Karpas-422 (cell line): ENCODE measurements around the gene CNTNAP2. TPM values are rescaled to one million over a fixed set of nuclear protein-coding genes. Genes with fewer than 3 reads are reported as not detected.

Experiments used
- DNase-seq: peaks from one replicate; pipeline ENCODE4 v3.0.0-alpha.2; 2015
- H2AFZ ChIP-seq: fragments of 200-600 bp; sonication (generic); 2 replicates; pipeline ENCODE4 v1.6.1; 2014; ENCODE audit warnings: antibody characterized with exemption, low read length, mixed read lengths
- H3K27ac ChIP-seq: fragments of 200-600 bp; sonication (generic); 2 replicates; pipeline ENCODE4 v1.5.1; 2014; ENCODE audit warnings: mild to moderate bottlenecking, low read length, moderate library complexity
- H3K27me3 ChIP-seq: fragments of 200-600 bp; sonication (generic); 2 replicates; pipeline ENCODE4 v1.6.1; 2014; ENCODE audit warnings: low read length, mixed read lengths
- H3K36me3 ChIP-seq: fragments of 200-600 bp; sonication (generic); 2 replicates; pipeline ENCODE4 v1.6.1; 2014; ENCODE audit warnings: low read length, mixed read lengths; ENCODE audit not compliant: insufficient read depth
- H3K4me1 ChIP-seq: fragments of 200-600 bp; sonication (generic); 2 replicates; pipeline ENCODE4 v1.6.1; 2014; ENCODE audit warnings: mild to moderate bottlenecking, low read length, mixed read lengths
- H3K4me2 ChIP-seq: fragments of 200-600 bp; sonication (generic); 2 replicates; pipeline ENCODE4 v1.6.1; 2014; ENCODE audit warnings: low read length, low read depth, mild to moderate bottlenecking; ENCODE audit not compliant: poor library complexity, severe bottlenecking
- H3K4me3 ChIP-seq: fragments of 200-600 bp; sonication (generic); 2 replicates; pipeline ENCODE4 v1.5.1; 2014; ENCODE audit warnings: mild to moderate bottlenecking, antibody characterized with exemption, low read length, mixed read lengths
- H3K79me2 ChIP-seq: fragments of 200-600 bp; sonication (generic); 2 replicates; pipeline ENCODE4 v1.6.1; 2014; ENCODE audit warnings: mild to moderate bottlenecking, low read length, mixed read lengths
- H3K9ac ChIP-seq: fragments of 200-600 bp; sonication (generic); 2 replicates; pipeline ENCODE4 v1.6.0; 2014; ENCODE audit warnings: low read length
- H3K9me2 ChIP-seq: fragments of 200-600 bp; sonication (generic), shearing (Covaris generic); replicated peaks from 2 replicates; pipeline ENCODE4 v1.6.0; 2014; ENCODE audit warnings: mild to moderate bottlenecking, low read length, moderate library complexity; ENCODE audit not compliant: insufficient read depth
- H3K9me3 ChIP-seq: fragments of 300-700, 200-600 bp; sonication (generic); 2 replicates; pipeline ENCODE4 v1.6.1; 2014; ENCODE audit warnings: low read length, mixed read lengths
- H4K20me1 ChIP-seq: fragments of 200-600 bp; sonication (generic); 2 replicates; pipeline ENCODE4 v1.6.1; 2014; ENCODE audit warnings: mild to moderate bottlenecking, antibody characterized with exemption, low read length, low read depth; ENCODE audit not compliant: insufficient read depth
- total RNA-seq: library from RNA; depleted of rRNA; stranded (reverse); fragments of >200 nt; shearing (Covaris generic); gene quantifications from 2 replicates; pipeline ENCODE4 v1.2.3, GENCODE V29; 2014; ENCODE audit warnings: low replicate concordance

The CNTNAP2 gene
- total RNA-seq, 1 experiment from 2014 or later, result not detected

- no peak overlapping the region for H3K9ac ChIP-seq
- H3K79me2 ChIP-seq, result no peaks in the 10 kb centered on the region
- H3K9me3 ChIP-seq, result peaks cover 19% of the 10 kb centered on the region
- H3K4me2 ChIP-seq, result no peak overlapping the region
- H2AFZ ChIP-seq, result no peak overlapping the region
- no peak overlapping the region for H3K27ac ChIP-seq
- H3K4me1 ChIP-seq, result no peaks in the 10 kb centered on the region
- no peak for DNase-seq
- H3K36me3 ChIP-seq, result no peaks in the 10 kb centered on the region
- no peak overlapping the region for H3K4me3 ChIP-seq
- no peaks in the 10 kb centered on the region for H3K9me2 ChIP-seq
- no peaks in the 10 kb centered on the region for H3K27me3 ChIP-seq
- H4K20me1 ChIP-seq, result no peaks in the 10 kb centered on the region
Observed at GRCh38 chr7:146575903-146576302, 459.3 kb downstream of the CNTNAP2 start.

DNA sequence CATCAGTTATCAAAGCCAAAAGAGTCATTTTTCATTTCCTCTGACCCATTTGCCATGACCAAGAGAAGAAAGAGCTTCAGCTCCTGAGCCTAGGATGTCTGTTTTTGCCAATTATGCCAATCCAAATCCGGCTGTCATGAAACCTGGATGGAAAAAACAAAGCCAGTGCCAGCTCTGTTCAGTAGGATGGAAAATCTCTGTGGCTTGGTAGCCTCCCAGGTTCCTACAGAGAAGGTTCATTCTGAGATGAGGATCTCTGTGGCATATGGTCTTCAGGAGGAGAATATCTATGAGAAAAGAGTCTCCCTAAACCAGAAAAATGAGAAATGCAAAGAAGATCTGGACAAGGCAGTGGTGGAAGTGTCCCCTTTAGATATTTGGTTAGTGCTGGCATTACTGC is 475.4 kb downstream of the CNTNAP2 start:
- H3K27ac ChIP-seq, result no peak overlapping the region
- H3K9ac ChIP-seq, result no peak overlapping the region
- no peaks in the 10 kb centered on the region for H3K27me3 ChIP-seq
- peaks cover 18% of the 10 kb centered on the region for H3K9me3 ChIP-seq
- no peak overlapping the region for H2AFZ ChIP-seq
- H3K36me3 ChIP-seq, result no peaks in the 10 kb centered on the region
- no peaks in the 10 kb centered on the region for H3K9me2 ChIP-seq
- H3K79me2 ChIP-seq, result no peaks in the 10 kb centered on the region
- no peak overlapping the region for H3K4me2 ChIP-seq
- no peaks in the 10 kb centered on the region for H3K4me1 ChIP-seq
- H3K4me3 ChIP-seq, result no peak overlapping the region
- no peak for DNase-seq
- H4K20me1 ChIP-seq, result no peaks in the 10 kb centered on the region

GRCh38 chr7:146606628-146607027 is 490.0 kb downstream of the CNTNAP2 start:
- Histone ChIP-seq H3K4me2 (no peak overlapping the region), H3K4me3 (no peak overlapping the region), H3K9ac (no peak overlapping the region), H2AFZ (no peak overlapping the region), H3K36me3 (no peaks in the 10 kb centered on the region), H3K9me3 (peaks cover 18% of the 10 kb centered on the region), H4K20me1 (no peaks in the 10 kb centered on the region), H3K79me2 (no peaks in the 10 kb centered on the region), H3K27ac (no peak overlapping the region), H3K9me2 (no peaks in the 10 kb centered on the region), H3K4me1 (no peaks in the 10 kb centered on the region), H3K27me3 (no peaks in the 10 kb centered on the region)
- DNase-seq, result no peak

GRCh38 chr7:146619641-146620040 is 503.0 kb downstream of the CNTNAP2 start:
- H3K4me3 ChIP-seq, result no peak overlapping the region
- no peaks in the 10 kb centered on the region for H3K79me2 ChIP-seq
- no peak overlapping the region for H3K4me2 ChIP-seq
- H3K27ac ChIP-seq, result no peak overlapping the region
- no peaks in the 10 kb centered on the region for H4K20me1 ChIP-seq
- H3K27me3 ChIP-seq, result no peaks in the 10 kb centered on the region
- no peaks in the 10 kb centered on the region for H3K36me3 ChIP-seq
- H3K9me3 ChIP-seq, result peaks cover 23% of the 10 kb centered on the region
- no peak overlapping the region for H2AFZ ChIP-seq
- no peak overlapping the region for H3K9ac ChIP-seq
- no peaks in the 10 kb centered on the region for H3K9me2 ChIP-seq
- H3K4me1 ChIP-seq, result no peaks in the 10 kb centered on the region
- DNase-seq, result no peak

DNA sequence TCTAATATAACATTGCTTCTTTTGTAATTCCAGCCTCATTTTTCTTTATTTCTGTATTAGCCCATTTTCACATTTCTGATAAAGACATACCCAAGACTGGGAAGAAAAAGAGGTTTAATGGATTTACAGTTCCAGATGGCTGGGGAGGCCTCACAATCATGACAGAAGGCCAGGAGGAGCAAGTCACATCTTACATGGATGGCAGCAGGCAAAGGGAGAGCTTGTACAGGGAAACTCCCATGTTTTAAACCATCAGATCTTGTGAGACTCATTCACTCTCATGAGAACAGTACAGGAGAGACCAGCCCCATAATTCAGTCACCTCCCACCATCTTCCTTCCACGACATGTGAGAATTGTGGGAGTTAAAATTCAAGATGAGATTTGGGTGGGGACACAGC is 510.3 kb downstream of the CNTNAP2 start:
- Histone ChIP-seq H3K4me3 (no peak overlapping the region), H4K20me1 (no peaks in the 10 kb centered on the region), H3K27me3 (no peaks in the 10 kb centered on the region), H3K36me3 (no peaks in the 10 kb centered on the region), H3K9me3 (peaks cover 35% of the 10 kb centered on the region), H3K4me2 (no peak overlapping the region), H3K4me1 (no peaks in the 10 kb centered on the region), H3K27ac (no peak overlapping the region), H3K9me2 (no peaks in the 10 kb centered on the region), H3K79me2 (no peaks in the 10 kb centered on the region), H3K9ac (no peak overlapping the region), H2AFZ (no peak overlapping the region)
- DNase-seq, result no peak

GRCh38 chr7:146635205-146636032 is 518.8 kb downstream of the CNTNAP2 start:
- no peaks in the 10 kb centered on the region for H3K36me3 ChIP-seq
- no peak overlapping the region for H3K4me3 ChIP-seq
- no peaks in the 10 kb centered on the region for H4K20me1 ChIP-seq
- no peak overlapping the region for H3K27ac ChIP-seq
- H2AFZ ChIP-seq, result no peak overlapping the region
- H3K4me1 ChIP-seq, result no peaks in the 10 kb centered on the region
- no peaks in the 10 kb centered on the region for H3K9me2 ChIP-seq
- DNase-seq, result no peak
- no peaks in the 10 kb centered on the region for H3K27me3 ChIP-seq
- H3K9ac ChIP-seq, result no peak overlapping the region
- no peaks in the 10 kb centered on the region for H3K79me2 ChIP-seq
- H3K9me3 ChIP-seq, result peaks cover 6% of the 10 kb centered on the region
- no peak overlapping the region for H3K4me2 ChIP-seq

DNA sequence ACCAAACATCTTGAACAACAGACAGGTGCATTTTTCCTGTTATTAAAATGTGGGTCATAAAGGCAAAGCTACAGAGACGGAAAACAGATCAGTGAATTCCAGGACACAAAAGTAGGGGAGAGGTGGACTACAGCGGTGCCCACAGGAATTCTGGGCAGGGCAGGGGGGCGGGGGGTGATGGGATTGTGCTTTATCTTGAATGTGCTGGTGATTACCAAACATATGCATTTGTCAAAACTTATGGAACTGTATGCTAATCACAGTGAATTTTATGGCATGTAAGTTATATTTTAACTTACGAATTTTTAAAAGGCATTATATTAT is 519.4 kb downstream of the CNTNAP2 start:
- Histone ChIP-seq H2AFZ (no peak overlapping the region), H3K4me2 (no peak overlapping the region), H3K4me3 (no peak overlapping the region), H3K9me2 (no peaks in the 10 kb centered on the region), H3K27ac (no peak overlapping the region), H3K27me3 (no peaks in the 10 kb centered on the region), H3K4me1 (no peaks in the 10 kb centered on the region), H3K79me2 (no peaks in the 10 kb centered on the region), H4K20me1 (no peaks in the 10 kb centered on the region), H3K36me3 (no peaks in the 10 kb centered on the region), H3K9ac (no peak overlapping the region), H3K9me3 (peaks cover 6% of the 10 kb centered on the region)
- DNase-seq, result no peak

- Histone ChIP-seq H3K27ac (no peak overlapping the region), H2AFZ (no peak overlapping the region), H3K9ac (no peak overlapping the region), H4K20me1 (no peaks in the 10 kb centered on the region), H3K4me2 (no peak overlapping the region), H3K27me3 (no peaks in the 10 kb centered on the region), H3K9me3 (peaks cover 6% of the 10 kb centered on the region), H3K4me3 (no peak overlapping the region), H3K79me2 (no peaks in the 10 kb centered on the region), H3K9me2 (no peaks in the 10 kb centered on the region), H3K4me1 (no peaks in the 10 kb centered on the region), H3K36me3 (no peaks in the 10 kb centered on the region)
- no peak for DNase-seq
Observed at GRCh38 chr7:146636581-146636980, 520.0 kb downstream of the CNTNAP2 start.
